Measurements from ENCODE around the gene TMPRSS9.

GRCh38 chr19:2341982-2342381 is 18.1 kb upstream of the TMPRSS9 start:
- TF ChIP-seq CTCF (IDR thresholded peaks at IDR 0.05) = no peak
- TF ChIP-seq POLR2A (IDR thresholded peaks at IDR 0.05) = no peak
